ENCODE results near the gene TRPV3. TPM values are rescaled to one million over a fixed set of nuclear protein-coding genes. Genes with fewer than 3 reads are reported as not detected.
A peak's percentile ranks its signal among the peaks of the same experiment; 100 is the strongest.

Gene TRPV3
- polyA plus RNA-seq, 4 donors, result 1.1 to 20.1 (median 7.4) TPM

DNA sequence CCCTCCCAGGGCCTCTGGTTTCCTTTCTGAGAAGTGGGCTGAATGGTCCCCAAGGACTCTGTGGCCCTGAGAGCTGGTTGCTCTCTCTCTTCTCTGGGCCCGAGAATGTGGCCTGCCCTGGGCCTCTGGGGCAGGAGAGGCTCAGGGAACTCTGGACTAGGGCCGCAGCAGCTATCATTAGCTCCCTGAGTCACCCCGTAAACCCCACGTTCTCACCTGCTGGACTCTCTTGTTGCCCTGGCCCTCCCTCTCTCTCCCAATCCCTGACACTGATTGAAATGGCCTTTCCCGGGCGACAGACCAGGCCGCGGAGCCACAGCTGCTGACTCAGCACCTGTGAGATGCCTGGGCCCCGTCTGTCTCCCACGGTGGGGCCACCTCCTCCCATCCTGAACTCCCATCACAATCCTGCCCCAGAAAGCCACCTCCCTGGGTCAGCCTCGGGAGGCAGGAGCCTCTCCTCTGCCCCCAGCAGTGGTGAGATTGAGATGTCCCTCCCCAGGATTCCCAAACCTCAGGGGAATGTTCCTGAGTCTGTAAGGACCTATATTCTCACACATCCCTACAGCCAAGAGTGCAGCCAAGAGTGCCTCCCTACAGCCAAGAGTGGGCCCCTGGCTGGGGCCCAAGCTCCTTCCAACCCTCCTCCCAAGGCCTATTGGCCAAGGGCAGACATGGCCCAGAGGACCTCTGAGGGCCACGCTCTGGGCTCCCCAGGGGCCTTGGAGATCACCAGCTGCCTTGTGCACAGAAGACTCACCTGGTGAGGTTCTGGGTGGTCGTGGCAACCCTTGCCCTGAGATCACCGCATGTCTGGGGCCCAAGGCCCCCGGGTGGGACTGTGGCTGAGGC lies 470 bp downstream of the TRPV3 start:
- peak overlapping the region; percentile 48 to 76 (median 73) for H3K27ac ChIP-seq (ENCODE audit: low read depth in 1 of 3, low read length in 2 of 3)

DNA sequence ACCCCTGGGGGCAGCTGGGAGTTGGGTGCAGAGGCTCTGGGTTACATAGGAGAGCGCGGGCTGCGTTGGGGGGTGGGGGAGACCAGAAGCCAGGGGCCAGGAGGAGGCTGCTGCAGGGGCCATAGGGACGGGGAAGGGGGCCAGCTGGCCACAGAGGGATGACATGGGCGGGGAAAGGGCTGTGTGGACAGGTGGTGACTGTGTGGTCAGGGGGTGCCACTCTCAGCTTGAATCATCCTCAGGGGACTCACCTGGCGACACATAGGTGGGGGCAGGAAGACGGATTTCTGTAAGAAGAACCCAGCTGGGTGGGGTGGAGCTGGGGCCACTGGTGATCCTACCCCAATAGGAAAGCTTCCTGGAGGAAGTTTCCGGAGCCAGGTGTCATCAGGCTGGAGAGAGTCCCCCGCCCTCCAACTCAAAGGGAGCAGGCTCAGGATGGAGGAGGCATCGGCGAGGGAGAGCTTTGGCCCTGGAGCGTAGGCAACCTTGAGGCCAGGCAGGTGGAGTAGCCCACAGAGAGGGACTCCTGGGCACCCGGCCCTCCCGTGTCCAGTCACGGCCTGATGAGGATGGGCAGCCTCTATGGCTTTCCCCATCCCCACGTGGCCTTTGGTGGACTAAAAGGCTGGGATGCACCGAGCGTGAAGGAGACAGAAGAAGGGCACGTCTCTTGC lies 1.2 kb downstream of the TRPV3 start:
- Histone ChIP-seq H3K9me3 (ENCODE audit: control insufficient read depth in 2 of 2, insufficient read depth in 1 of 2, low read depth in 1 of 2, low read length in 1 of 2) (no peaks in the 10 kb centered on the region), H3K27me3 (ENCODE audit: control insufficient read depth in 3 of 3, insufficient read depth in 3 of 3, low read length in 3 of 3) (no peaks in the 10 kb centered on the region), H3K4me1 (ENCODE audit: control insufficient read depth in 3 of 3, insufficient read depth in 2 of 3, low read depth in 1 of 3, low read length in 2 of 3) (peaks cover 0 to 33% (median 2%) of the 10 kb centered on the region in 3 donors), H3K27ac (ENCODE audit: low read depth in 1 of 3, low read length in 2 of 3) (peak overlapping the region in 2 of 3 donors; percentile 67 to 76), H3K36me3 (ENCODE audit: control insufficient read depth in 3 of 3, insufficient read depth in 2 of 3, low read depth in 1 of 3, low read length in 3 of 3) (peaks cover 0 to 19% (median 0%) of the 10 kb centered on the region in 3 donors), H3K4me3 (ENCODE audit: low read depth in 1 of 3, low read length in 3 of 3) (peak overlapping the region in 1 of 3 donors; percentile 19)
- FAIRE-seq, result no peak
- 88 to 91% (median 90%) methylated on average over 19 of the region's 19 CpGs for WGBS, 3 donors
- DNase-seq, result no peak

More for the DNA sequence above, 470 bp downstream of the TRPV3 start:
- DNase-seq (peak; percentile 80 to 81), FAIRE-seq (no peak)
- H3K4me3 ChIP-seq (ENCODE audit: low read depth in 1 of 3, low read length in 3 of 3), result peak overlapping the region in 2 of 3 donors; percentile 18 to 19
- WGBS, 3 donors, result 13 to 56% (median 38%) methylated on average over 15 of the region's 15 CpGs
- H3K9me3 ChIP-seq (ENCODE audit: control insufficient read depth in 2 of 2, insufficient read depth in 1 of 2, low read depth in 1 of 2, low read length in 1 of 2), result no peaks in the 10 kb centered on the region
- peaks cover 0 to 30% (median 2%) of the 10 kb centered on the region in 3 donors for H3K4me1 ChIP-seq (ENCODE audit: control insufficient read depth in 3 of 3, insufficient read depth in 2 of 3, low read depth in 1 of 3, low read length in 2 of 3)
- H3K36me3 ChIP-seq (ENCODE audit: control insufficient read depth in 3 of 3, insufficient read depth in 2 of 3, low read depth in 1 of 3, low read length in 3 of 3), result peaks cover 0 to 19% (median 0%) of the 10 kb centered on the region in 3 donors
- H3K27me3 ChIP-seq (ENCODE audit: control insufficient read depth in 3 of 3, insufficient read depth in 3 of 3, low read length in 3 of 3), result no peaks in the 10 kb centered on the region

DNA sequence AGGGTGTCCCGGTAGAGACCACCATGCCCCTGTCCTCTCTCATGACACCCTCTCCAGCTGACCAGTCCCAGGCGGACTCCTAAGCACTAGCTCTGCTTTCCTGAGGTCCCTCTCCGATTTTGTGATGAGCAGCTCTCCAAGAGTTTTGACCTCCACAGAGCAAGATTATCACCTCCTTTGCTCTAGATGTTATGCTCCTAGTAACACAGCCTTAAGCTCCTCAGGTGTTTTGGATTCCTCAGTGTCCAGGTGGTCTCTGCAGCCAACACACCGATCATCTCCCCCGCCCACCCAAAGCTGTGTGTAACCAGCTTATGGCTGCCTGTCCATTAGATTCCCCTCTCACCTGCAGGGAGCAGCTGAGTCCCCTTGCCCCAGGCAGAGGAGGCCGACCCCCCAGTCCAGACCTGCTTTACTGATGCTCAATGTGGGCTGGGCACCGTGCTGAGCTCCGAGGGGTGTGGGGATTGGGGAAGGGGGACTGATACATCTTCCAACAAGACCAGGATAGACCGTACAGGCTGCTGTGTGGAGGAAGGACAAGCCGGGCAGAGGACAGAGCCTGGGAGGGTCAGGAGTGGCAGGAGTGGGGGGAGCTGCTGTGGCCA lies 2.3 kb downstream of the TRPV3 start:
- Histone ChIP-seq H3K4me1 (ENCODE audit: control insufficient read depth in 3 of 3, insufficient read depth in 2 of 3, low read depth in 1 of 3, low read length in 2 of 3) (peaks cover 0 to 36% (median 2%) of the 10 kb centered on the region in 3 donors), H3K27ac (ENCODE audit: low read depth in 1 of 3, low read length in 2 of 3) (no peak overlapping the region), H3K36me3 (ENCODE audit: control insufficient read depth in 3 of 3, insufficient read depth in 2 of 3, low read depth in 1 of 3, low read length in 3 of 3) (peaks cover 0 to 19% (median 0%) of the 10 kb centered on the region in 3 donors), H3K4me3 (ENCODE audit: low read depth in 1 of 3, low read length in 3 of 3) (no peak overlapping the region), H3K27me3 (ENCODE audit: control insufficient read depth in 3 of 3, insufficient read depth in 3 of 3, low read length in 3 of 3) (no peaks in the 10 kb centered on the region), H3K9me3 (ENCODE audit: control insufficient read depth in 2 of 2, insufficient read depth in 1 of 2, low read depth in 1 of 2, low read length in 1 of 2) (no peaks in the 10 kb centered on the region)
- FAIRE-seq (no peak), DNase-seq (no peak)
- 86 to 94% (median 86%) methylated on average over 10 of the region's 10 CpGs for WGBS, 3 donors

DNA sequence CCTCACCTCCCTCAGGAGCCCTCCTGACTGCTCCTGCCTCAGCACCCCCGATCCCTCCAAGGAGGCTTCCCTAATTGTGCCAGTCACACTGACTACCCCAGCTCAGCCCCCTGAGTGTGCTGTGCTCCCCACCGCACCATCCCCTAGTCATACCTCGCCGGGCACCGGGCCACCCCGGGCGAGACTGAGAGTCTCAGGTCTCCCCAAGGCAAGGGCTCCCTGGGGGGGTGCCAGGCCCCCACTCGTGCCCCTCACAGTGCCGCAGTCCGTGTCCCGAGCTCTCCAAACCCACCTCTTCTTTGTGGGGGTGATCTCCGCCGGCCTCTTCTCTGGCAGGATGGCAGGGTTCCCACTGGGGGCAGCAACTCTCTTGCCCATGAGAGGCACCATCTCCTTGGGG lies 3.2 kb downstream of the TRPV3 start:
- 89 to 91% (median 90%) methylated on average over 12 to 13 of the region's 13 CpGs for WGBS, 3 donors
- FAIRE-seq, result no peak

DNA sequence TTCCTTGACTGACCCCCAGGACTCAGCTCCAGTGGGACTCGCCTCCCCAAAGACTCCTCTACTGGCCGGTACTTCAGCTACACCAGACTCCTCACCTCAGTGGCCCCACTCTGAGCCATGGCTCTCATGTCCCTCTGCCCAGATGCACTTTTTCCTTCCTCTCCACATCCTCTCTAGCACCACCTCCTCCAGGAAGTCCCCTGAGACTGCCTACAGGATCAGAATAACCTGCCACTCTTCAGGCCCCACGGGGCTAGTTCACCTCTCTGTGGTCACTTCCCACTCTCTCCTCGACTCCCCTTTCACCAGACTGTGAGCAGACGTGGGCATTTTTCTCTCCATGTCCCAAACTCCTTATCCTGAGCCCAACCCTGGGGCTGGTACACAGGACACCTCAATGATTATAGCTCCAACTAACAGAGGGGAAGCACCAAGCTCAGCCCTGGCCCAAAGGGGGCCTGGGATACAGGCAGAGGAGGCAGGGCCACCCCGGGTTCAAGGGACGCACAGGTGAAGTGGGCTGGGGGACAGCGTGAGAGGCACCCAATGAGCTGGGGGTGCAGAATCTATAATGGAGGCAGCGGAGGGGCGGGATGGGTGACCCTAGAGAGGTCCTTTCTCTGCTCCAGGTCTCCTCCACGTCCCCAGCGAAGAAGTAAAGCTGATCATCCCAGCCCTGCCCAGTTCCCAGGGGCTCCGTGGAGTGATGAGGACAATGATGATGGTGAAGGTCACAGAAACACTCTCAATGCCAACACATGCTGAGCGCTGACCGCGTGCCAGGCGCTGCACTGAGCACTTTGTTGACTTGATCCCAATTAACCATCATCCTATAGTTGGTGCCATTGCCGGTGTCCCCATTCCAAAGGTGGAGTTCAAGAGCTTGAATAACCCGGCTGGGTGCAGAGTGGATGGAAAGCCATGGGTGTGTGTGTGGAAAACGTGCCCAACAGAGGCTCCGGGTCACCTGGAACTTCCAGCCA lies 3.9 kb downstream of the TRPV3 start:
- peaks cover 0 to 33% (median 2%) of the 10 kb centered on the region in 3 donors for H3K4me1 ChIP-seq (ENCODE audit: control insufficient read depth in 3 of 3, insufficient read depth in 2 of 3, low read depth in 1 of 3, low read length in 2 of 3)
- H3K27me3 ChIP-seq (ENCODE audit: control insufficient read depth in 3 of 3, insufficient read depth in 3 of 3, low read length in 3 of 3), result no peaks in the 10 kb centered on the region
- H3K36me3 ChIP-seq (ENCODE audit: control insufficient read depth in 3 of 3, insufficient read depth in 2 of 3, low read depth in 1 of 3, low read length in 3 of 3), result peaks cover 0 to 19% (median 0%) of the 10 kb centered on the region in 3 donors
- H3K9me3 ChIP-seq (ENCODE audit: control insufficient read depth in 2 of 2, insufficient read depth in 1 of 2, low read depth in 1 of 2, low read length in 1 of 2), result no peaks in the 10 kb centered on the region
- DNase-seq (no peak), FAIRE-seq (no peak)
- WGBS, 3 donors, result 82 to 87% (median 85%) methylated on average over 21 of the region's 21 CpGs
- no peak overlapping the region for H3K4me3 ChIP-seq (ENCODE audit: low read depth in 1 of 3, low read length in 3 of 3)
- no peak overlapping the region for H3K27ac ChIP-seq (ENCODE audit: low read depth in 1 of 3, low read length in 2 of 3)

More for the DNA sequence above, 3.2 kb downstream of the TRPV3 start:
- Histone ChIP-seq H3K9me3 (ENCODE audit: control insufficient read depth in 2 of 2, insufficient read depth in 1 of 2, low read depth in 1 of 2, low read length in 1 of 2) (no peaks in the 10 kb centered on the region), H3K27me3 (ENCODE audit: control insufficient read depth in 3 of 3, insufficient read depth in 3 of 3, low read length in 3 of 3) (no peaks in the 10 kb centered on the region), H3K4me3 (ENCODE audit: low read depth in 1 of 3, low read length in 3 of 3) (no peak overlapping the region), H3K36me3 (ENCODE audit: control insufficient read depth in 3 of 3, insufficient read depth in 2 of 3, low read depth in 1 of 3, low read length in 3 of 3) (peaks cover 0 to 19% (median 0%) of the 10 kb centered on the region in 3 donors), H3K4me1 (ENCODE audit: control insufficient read depth in 3 of 3, insufficient read depth in 2 of 3, low read depth in 1 of 3, low read length in 2 of 3) (peaks cover 0 to 36% (median 2%) of the 10 kb centered on the region in 3 donors), H3K27ac (ENCODE audit: low read depth in 1 of 3, low read length in 2 of 3) (no peak overlapping the region)
- no peak for DNase-seq

DNA sequence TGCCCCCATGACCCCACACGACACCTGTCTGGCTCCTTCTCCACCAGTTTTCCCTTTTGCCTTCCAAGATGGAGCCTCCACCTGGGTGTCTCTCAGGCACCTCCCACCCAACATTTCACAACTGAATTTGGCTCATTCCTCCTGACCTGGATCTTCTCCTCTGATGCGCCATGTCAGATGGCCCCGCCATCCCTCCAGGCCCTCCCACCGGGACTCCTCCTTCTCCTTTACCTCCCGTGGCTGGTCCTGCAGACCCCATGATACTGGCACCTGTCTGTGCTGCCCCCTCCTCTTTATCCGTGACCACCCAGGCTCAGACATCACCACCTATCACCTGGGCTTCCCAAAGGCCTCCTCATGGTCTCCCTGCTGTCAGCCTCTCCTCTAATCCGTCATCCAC lies 4.7 kb downstream of the TRPV3 start:
- Histone ChIP-seq H3K9me3 (ENCODE audit: control insufficient read depth in 2 of 2, insufficient read depth in 1 of 2, low read depth in 1 of 2, low read length in 1 of 2) (no peaks in the 10 kb centered on the region), H3K36me3 (ENCODE audit: control insufficient read depth in 3 of 3, insufficient read depth in 2 of 3, low read depth in 1 of 3, low read length in 3 of 3) (peaks cover 0 to 24% (median 0%) of the 10 kb centered on the region in 3 donors), H3K4me3 (ENCODE audit: low read depth in 1 of 3, low read length in 3 of 3) (no peak overlapping the region), H3K27me3 (ENCODE audit: control insufficient read depth in 3 of 3, insufficient read depth in 3 of 3, low read length in 3 of 3) (no peaks in the 10 kb centered on the region), H3K27ac (ENCODE audit: low read depth in 1 of 3, low read length in 2 of 3) (no peak overlapping the region), H3K4me1 (ENCODE audit: control insufficient read depth in 3 of 3, insufficient read depth in 2 of 3, low read depth in 1 of 3, low read length in 2 of 3) (peaks cover 0 to 27% (median 2%) of the 10 kb centered on the region in 3 donors)
- WGBS, 3 donors, result 86 to 93% (median 91%) methylated on average over 7 of the region's 7 CpGs
- DNase-seq (no peak), FAIRE-seq (no peak)

DNA sequence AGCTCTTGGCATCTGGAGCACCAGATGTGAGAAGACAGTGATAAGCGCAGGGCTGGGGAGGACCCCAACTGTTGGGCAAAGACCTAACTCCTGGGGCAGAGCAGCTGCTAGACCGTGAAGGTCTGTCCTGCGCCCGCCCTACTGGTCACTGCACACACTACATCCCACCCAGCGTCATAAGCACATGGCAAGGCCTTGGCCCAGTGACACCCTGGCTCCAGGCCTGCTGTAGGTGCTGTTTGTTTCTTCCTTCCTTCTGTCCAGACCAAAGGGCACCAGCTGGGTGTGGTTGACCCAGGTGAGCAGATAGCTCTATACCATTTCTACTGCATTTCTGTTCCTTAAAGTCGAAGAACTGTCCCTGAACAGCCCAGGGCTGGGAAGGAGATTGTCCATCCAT lies 6.4 kb downstream of the TRPV3 start:
- no peaks in the 10 kb centered on the region for H3K9me3 ChIP-seq (ENCODE audit: control insufficient read depth in 2 of 2, insufficient read depth in 1 of 2, low read depth in 1 of 2, low read length in 1 of 2)
- H3K4me3 ChIP-seq (ENCODE audit: low read depth in 1 of 3, low read length in 3 of 3), result no peak overlapping the region
- DNase-seq, result peak; percentile 59 to 87
- H3K4me1 ChIP-seq (ENCODE audit: control insufficient read depth in 3 of 3, insufficient read depth in 2 of 3, low read depth in 1 of 3, low read length in 2 of 3), result peaks cover 0 to 12% (median 2%) of the 10 kb centered on the region in 3 donors
- 60 to 78% (median 75%) methylated on average over 6 of the region's 6 CpGs for WGBS, 3 donors
- no peaks in the 10 kb centered on the region for H3K27me3 ChIP-seq (ENCODE audit: control insufficient read depth in 3 of 3, insufficient read depth in 3 of 3, low read length in 3 of 3)
- peak overlapping the region; percentile 40 to 59 (median 56) for H3K27ac ChIP-seq (ENCODE audit: low read depth in 1 of 3, low read length in 2 of 3)
- H3K36me3 ChIP-seq (ENCODE audit: control insufficient read depth in 3 of 3, insufficient read depth in 2 of 3, low read depth in 1 of 3, low read length in 3 of 3), result peaks cover 0 to 30% (median 0%) of the 10 kb centered on the region in 3 donors
- no peak for FAIRE-seq
